EH (cell line): ENCODE results near the gene GRHPR.

Experiments used
- DNase-seq: peaks from one replicate; pipeline ENCODE4 v3.0.0-alpha.2; 2015; ENCODE audit warnings: low read depth

Gene GRHPR

DNA sequence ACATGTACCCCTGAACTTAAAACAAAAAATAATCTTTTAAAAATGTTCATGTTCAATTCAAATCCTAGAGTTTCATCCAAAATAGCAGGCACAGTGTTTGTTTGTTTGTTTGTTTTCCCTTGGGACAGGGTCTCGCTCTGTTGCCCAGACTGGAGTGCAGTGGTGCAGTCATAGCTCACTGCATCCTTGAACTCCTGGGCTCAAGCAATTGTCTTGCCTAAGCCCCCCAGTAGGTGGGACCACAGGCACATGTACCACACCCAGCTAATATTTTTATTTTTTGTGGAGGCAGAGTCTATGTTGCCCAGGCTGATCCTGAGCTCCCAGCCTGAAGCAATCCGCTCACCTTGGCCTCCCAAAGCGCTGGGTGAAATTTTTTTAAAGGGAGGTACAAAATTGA is 58.3 kb downstream of the GRHPR start:
- no peak for DNase-seq

DNA sequence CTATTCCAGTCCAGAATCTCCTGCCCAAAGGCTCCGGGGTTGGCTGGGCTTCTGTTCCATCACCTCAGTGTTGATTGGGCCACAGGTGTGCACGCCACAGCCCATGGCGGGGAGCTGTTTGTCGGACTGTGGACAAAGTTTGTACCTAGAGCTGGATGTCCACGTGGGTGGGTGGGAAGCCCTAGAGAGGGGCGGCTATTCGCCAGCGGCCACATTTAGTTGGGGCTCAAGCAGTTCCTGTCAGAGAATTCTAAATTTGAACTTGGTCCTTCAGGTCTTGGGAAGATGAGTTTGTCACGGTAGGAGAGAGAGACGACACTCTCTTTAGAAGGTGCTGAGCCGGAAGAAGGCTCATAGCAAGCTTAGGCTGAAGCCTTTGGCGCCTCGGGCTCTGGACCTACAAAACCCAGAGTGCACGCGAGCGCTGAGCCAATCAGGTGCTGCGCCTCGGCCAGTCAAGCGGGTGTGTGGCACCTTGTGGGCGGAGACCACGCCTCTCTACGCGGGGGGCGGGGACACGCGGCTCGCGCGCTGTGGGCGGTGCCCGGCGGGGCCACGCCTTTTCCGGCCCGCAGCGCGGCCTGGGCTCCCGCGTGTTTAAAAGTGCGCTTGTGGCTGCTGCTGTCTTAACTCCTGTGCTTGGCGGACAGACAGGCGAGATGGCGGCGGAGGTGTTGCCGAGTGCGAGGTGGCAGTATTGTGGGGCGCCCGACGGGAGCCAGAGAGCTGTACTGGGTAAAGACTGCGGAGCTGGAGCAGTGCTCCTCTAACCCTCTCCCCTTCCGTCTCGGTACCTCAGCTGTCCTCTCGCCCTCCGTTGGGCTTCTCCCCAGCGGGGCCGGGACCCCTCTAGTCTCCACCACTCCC is 63.1 kb downstream of the GRHPR start, which contains the start of gene POLR1E:
Gene POLR1E, plus strand, starts transcription at position 560 of the 867 bp plus-strand sequence. Its CDS starts 100 bp downstream, at position 660.
- DNase-seq, result peak; percentile 96

DNA sequence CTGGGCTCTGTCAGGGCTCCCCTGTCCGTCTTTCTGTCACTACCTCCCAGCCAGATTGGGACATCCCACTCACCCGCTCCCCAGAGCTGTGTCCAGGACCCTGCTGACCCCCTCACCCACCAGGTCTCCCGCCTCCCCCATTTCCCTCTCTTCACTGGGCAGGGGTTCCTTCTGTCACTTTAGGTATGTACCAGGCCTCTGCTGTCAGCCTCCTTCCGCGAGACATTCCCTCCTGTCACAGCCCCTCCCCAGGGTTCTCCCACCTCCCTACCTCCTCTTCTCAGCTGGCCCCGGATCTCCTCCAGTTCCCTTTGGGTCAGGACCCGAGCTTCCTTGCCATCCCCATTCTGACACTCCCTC is 63.7 kb downstream of the GRHPR start:
- DNase-seq, result no peak
